ENCODE measurements around the gene CYB5D1. TPM values are rescaled to one million over a fixed set of nuclear protein-coding genes. Genes with fewer than 3 reads are reported as not detected.
"Not testable (repeated sequence)": the region's sequence is repeated elsewhere in the genome, so short reads cannot be mapped to it uniquely, and the experiment has no call there.

Gene CYB5D1
- total RNA-seq, 1 experiment from 2014 or later, result 18.0 TPM

- no peak overlapping the region for H3T11ph ChIP-seq (ENCODE audit: low read length)
- no peak overlapping the region for H2BK12ac ChIP-seq (ENCODE audit: insufficient read length, low read depth, low read length)
- no peak overlapping the region for H3K18ac ChIP-seq (ENCODE audit: insufficient read length, low read depth, low read length)
- no peak overlapping the region for H2BK120ac ChIP-seq (ENCODE audit: low read depth, low read length, poor library complexity, severe bottlenecking)
- no peak overlapping the region for H2AFZ ChIP-seq (ENCODE audit: low read length)
- Mint-ChIP-seq H3K36me3 (ENCODE audit: insufficient read depth in 1 of 3, low read depth in 3 of 3) (no peaks in the 10 kb centered on the region), H3K27me3 (ENCODE audit: low read depth) (peaks cover 16% of the 10 kb centered on the region), H3K27ac (no peak overlapping the region; a peak in 1 of 7 replicates), H3K9me3 (no peaks in the 10 kb centered on the region; a peak in 1 of 5 replicates), H3K4me1 (peaks cover under 1 to 4% of the 10 kb centered on the region in 2 experiments; a peak in 2 of 4 replicates), H3K4me3 (no peak overlapping the region)
- H4K20me1 ChIP-seq (ENCODE audit: control insufficient read depth, insufficient read depth, insufficient read length), result no peaks in the 10 kb centered on the region
- H4K91ac ChIP-seq (ENCODE audit: insufficient read length, low read depth, low read length), result no peak overlapping the region
- no peak overlapping the region for H2BK15ac ChIP-seq (ENCODE audit: low read depth, low read length)
- H3K9ac ChIP-seq (ENCODE audit: extremely low read depth, insufficient read length, low read length), result no peak overlapping the region
- no peak overlapping the region for H4K5ac ChIP-seq (ENCODE audit: insufficient read length, low read depth, low read length)
- H3K9me3 ChIP-seq (ENCODE audit: control insufficient read depth, low read depth, low read length), result no peaks in the 10 kb centered on the region
- no CpG with 5 or more reads among the region's 11 CpGs for WGBS (ENCODE audit: extremely low coverage, insufficient read length, low lambda C conversion rate)
- H3K23me2 ChIP-seq (ENCODE audit: insufficient read length, low read depth, low read length, poor library complexity, severe bottlenecking), result no peaks in the 10 kb centered on the region
- no peak overlapping the region for H4K8ac ChIP-seq (replicated peaks; ENCODE audit: insufficient read length, low read depth, low read length)
- H3K79me2 ChIP-seq (ENCODE audit: insufficient read depth, low read length), result no peaks in the 10 kb centered on the region
- H3K27ac ChIP-seq (ENCODE audit: insufficient read length, low read depth, low read length), result no peak overlapping the region
- H3K27me3 ChIP-seq (ENCODE audit: insufficient read depth, low read length), result no peaks in the 10 kb centered on the region; the same call in 1 of the 2 replicates
- no peak overlapping the region for H3K56ac ChIP-seq (ENCODE audit: insufficient read length, low read depth, low read length)
- H2BK20ac ChIP-seq (ENCODE audit: low read depth, low read length, poor library complexity, severe bottlenecking), result no peak overlapping the region
- TF ChIP-seq CTCF (conservative IDR thresholded peaks at IDR 0.05), result no peak
- no peak for DNase-seq
- no peak overlapping the region for H3K4me2 ChIP-seq (ENCODE audit: insufficient read depth, insufficient read length, low read length)
- no peak overlapping the region for H2AK5ac ChIP-seq (ENCODE audit: insufficient read length, low read length)
- no peak overlapping the region for H2BK5ac ChIP-seq (ENCODE audit: insufficient read length, low read length)
- no peak overlapping the region for H3K23ac ChIP-seq (ENCODE audit: insufficient read length, low read depth, low read length)
- H3K4me1 ChIP-seq (ENCODE audit: insufficient read depth, low read length), result no peaks in the 10 kb centered on the region
- H3K79me1 ChIP-seq (ENCODE audit: insufficient read depth, low read depth, low read length, poor library complexity, severe bottlenecking), result no peaks in the 10 kb centered on the region
- no peak overlapping the region for H3K14ac ChIP-seq (ENCODE audit: insufficient read depth, low read length)
- no peak overlapping the region for H3K4ac ChIP-seq (ENCODE audit: low read depth, low read length)
Observed at GRCh38 chr17:7809086-7809790, 48.6 kb upstream of the CYB5D1 start.

GRCh38 chr17:7809791-7810343 is 47.9 kb upstream of the CYB5D1 start:
- not testable (repeated sequence) for H4K8ac ChIP-seq (replicated peaks; ENCODE audit: insufficient read length, low read depth, low read length); H3K18ac ChIP-seq (ENCODE audit: insufficient read length, low read depth, low read length); H3K9me3 Mint-ChIP-seq

More at GRCh38 chr17:7809791-7810343, 47.9 kb upstream of the CYB5D1 start:
- not testable (repeated sequence) for H3K27ac Mint-ChIP-seq; H2BK120ac ChIP-seq (ENCODE audit: low read depth, low read length, poor library complexity, severe bottlenecking); H3K79me2 ChIP-seq (ENCODE audit: insufficient read depth, low read length); H3K23ac ChIP-seq (ENCODE audit: insufficient read length, low read depth, low read length); H2BK12ac ChIP-seq (ENCODE audit: insufficient read length, low read depth, low read length); H3K4me1 Mint-ChIP-seq; H3K27ac ChIP-seq (ENCODE audit: insufficient read length, low read depth, low read length); H3K9me3 ChIP-seq (ENCODE audit: control insufficient read depth, low read depth, low read length); H3K4ac ChIP-seq (ENCODE audit: low read depth, low read length); H2BK5ac ChIP-seq (ENCODE audit: insufficient read length, low read length); H4K5ac ChIP-seq (ENCODE audit: insufficient read length, low read depth, low read length); H3K4me2 ChIP-seq (ENCODE audit: insufficient read depth, insufficient read length, low read length); DNase-seq; H3K14ac ChIP-seq (ENCODE audit: insufficient read depth, low read length); H3K23me2 ChIP-seq (ENCODE audit: insufficient read length, low read depth, low read length, poor library complexity, severe bottlenecking); H3K79me1 ChIP-seq (ENCODE audit: insufficient read depth, low read depth, low read length, poor library complexity, severe bottlenecking); H3K27me3 ChIP-seq (ENCODE audit: insufficient read depth, low read length); H3K36me3 Mint-ChIP-seq (ENCODE audit: insufficient read depth in 1 of 3, low read depth in 3 of 3); H4K91ac ChIP-seq (ENCODE audit: insufficient read length, low read depth, low read length); H3K9ac ChIP-seq (ENCODE audit: extremely low read depth, insufficient read length, low read length); H3T11ph ChIP-seq (ENCODE audit: low read length); H2AFZ ChIP-seq (ENCODE audit: low read length); H2AK5ac ChIP-seq (ENCODE audit: insufficient read length, low read length); H3K4me3 Mint-ChIP-seq; H4K20me1 ChIP-seq (ENCODE audit: control insufficient read depth, insufficient read depth, insufficient read length); H2BK15ac ChIP-seq (ENCODE audit: low read depth, low read length); H3K4me1 ChIP-seq (ENCODE audit: insufficient read depth, low read length); H2BK20ac ChIP-seq (ENCODE audit: low read depth, low read length, poor library complexity, severe bottlenecking); H3K56ac ChIP-seq (ENCODE audit: insufficient read length, low read depth, low read length)
- no CpG with 5 or more reads among the region's 9 CpGs for WGBS (ENCODE audit: extremely low coverage, insufficient read length, low lambda C conversion rate)
- H3K27me3 Mint-ChIP-seq (ENCODE audit: low read depth), result peaks cover 16% of the 10 kb centered on the region
